NCI-H1930 (cell line): ENCODE measurements around the gene ANKRD33.

Experiments
- DNase-seq, 2 experiments: peaks; one replicate each; lab custom pipeline; 2025; lab: John Stamatoyannopoulos, UW

Gene ANKRD33

DNA sequence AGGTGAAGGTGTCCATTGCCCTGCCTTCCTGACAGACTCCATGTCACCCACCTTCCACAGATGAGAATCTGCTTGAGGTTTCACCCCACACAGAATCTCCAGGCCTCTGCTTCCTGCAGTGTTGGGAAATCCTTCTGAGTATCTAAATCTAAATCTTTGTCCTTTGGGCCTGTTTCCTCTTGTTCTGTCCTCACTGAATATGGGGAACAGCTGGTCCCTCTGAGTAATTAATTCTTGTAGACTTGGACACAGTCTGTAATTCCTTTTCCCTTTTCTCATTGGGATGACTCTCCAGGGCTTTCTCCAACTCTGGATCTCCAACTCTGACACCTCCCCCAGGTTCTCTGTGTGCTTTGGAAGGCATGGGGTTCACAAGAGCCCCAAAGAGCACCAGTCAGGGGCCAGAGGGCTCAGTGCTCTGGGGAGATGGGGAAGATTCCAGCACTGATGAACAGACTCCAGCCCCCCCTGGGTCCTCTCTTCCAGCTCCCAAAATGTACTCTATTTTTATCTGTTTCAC is 17.1 kb downstream of the ANKRD33 start:
- no peak for DNase-seq

DNA sequence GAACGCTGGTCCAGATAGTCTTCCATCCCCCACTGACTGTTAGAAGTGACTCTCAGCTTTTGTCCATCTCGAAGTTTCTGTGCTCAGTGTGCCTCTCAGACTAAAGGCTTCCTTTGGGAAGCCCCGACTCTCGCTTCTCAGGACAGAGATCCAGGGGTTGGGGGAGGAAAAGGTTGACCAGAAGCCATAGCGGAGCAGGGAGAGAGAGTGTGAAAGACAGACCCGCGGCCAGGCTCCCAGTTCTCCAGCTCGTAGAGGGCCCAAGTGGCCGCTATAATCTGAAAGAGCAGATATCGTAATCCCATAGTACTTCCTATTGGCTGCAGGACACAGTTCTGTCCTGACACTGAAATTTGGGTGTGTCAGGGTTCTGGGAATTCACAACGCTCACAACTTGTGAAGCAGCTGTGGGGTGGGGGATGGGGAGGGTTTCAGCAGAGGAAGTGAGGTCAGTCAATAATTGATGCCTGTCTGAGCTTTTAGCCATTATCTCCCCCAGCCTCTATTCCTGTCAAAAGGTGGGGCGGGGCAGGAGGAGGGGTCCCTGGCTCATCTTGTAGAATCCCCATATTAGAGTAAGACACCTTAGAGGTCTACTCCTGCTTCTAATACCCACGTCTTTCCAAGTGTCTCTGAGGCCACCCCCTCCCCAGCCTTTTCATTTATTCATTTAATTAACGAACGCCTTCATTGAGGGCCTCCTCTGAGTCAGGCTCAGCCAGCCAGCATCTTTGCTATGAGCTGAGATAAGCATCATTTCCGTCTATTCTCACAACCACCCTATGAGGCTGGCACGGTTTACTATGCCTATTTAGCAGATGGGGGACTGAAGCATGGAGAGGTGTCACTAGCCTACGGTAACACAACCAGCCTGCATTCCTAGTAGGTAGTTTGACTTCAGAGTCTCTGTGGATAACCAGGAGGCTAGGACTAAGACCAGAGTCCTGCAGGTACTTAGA is 17.8 kb downstream of the ANKRD33 start:
- no peak for DNase-seq

DNA sequence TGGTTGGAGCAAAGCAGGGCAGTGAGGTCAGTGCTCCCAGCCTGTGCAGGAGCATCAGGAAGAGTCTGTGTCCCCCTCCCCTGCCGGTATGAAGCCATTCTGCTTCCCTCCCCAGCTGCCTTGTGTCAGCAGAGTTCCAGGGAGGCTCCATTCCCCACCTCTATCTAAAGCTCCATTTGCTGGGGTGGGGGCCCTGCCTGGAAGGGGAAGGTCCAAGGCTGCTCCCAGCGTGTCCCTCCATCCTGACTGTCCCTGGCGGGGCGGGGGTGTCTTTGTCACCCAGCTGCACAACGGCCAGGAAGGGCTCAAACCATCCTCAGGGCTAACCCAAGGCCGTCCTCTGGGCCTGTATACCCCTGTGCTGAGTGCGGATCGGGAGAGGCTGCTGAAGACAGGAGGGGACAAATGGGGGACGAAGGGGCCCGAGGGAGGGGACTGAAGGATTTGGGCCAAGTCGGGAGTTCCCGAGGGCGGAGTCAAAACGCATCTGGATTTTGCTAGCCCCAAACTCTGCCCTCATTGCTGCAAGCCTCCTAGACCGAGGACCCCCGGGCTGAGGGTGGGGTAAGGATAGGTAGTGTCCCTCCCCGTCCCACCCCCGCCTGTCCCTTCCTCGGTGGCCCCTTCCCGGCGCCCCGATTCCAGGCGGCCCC is 18.7 kb downstream of the ANKRD33 start:
- DNase-seq, result no peak

DNA sequence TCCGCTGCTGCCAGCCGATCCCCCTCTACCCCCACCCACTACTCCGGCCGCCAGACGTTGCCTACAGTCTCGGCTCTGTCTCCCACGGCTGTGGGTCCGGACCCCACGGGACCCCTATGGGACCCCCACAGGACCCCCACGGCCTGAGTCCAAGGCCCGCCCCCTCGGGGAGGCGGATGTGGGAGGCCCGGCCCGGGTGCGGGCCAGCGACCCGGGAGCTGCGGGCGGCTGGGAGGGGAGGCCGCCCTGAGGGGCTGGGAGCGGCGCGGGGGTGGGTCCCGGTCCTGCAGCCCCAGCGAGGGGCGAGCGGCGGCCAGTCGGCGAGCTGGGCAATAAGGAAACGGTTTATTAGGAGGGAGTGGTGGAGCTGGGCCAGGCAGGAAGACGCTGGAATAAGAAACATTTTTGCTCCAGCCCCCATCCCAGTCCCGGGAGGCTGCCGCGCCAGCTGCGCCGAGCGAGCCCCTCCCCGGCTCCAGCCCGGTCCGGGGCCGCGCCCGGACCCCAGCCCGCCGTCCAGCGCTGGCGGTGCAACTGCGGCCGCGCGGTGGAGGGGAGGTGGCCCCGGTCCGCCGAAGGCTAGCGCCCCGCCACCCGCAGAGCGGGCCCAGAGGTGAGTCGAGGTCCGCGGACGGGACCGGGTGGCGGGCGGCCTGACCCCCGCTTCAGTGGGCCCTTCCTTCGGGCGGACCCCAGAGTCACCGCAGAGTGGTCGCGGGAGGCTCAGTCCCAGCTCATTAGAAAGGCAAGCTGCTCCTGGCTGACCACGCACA is 19.4 kb downstream of the ANKRD33 start, which contains the start of gene ACVRL1:
Gene ACVRL1, plus strand, starts transcription at position 422 of the 773 bp plus-strand sequence. CDS start 4,971 bp downstream, outside the sequence.
- DNase-seq, result no peak

DNA sequence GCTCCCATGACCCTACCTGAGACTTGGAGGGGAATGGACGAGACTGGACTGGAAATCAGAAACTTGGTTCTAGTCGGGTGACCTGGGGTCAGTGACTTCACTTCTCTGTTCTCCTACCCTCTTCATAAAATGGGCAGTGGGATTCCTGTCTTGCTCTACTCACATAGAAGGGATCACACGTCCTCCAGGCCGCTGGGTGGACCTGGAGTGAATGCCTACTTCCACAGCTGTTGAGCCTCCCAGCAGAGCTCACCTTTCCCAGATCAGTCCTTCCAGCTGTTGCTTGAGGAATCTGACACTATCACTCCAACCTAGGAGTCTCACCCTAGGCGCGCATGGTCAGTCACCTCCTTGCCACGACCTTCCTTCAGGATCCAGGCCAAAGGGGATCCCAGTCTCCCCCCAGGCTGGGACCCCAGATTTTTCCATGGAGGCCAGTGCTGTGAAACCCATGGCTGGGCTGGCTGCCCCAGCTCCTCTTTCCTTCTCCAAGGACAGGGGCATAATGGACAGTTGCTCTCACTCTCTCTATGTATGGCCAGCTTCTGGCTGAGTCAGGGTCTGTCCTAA is 20.0 kb downstream of the ANKRD33 start:
- DNase-seq, result no peak

DNA sequence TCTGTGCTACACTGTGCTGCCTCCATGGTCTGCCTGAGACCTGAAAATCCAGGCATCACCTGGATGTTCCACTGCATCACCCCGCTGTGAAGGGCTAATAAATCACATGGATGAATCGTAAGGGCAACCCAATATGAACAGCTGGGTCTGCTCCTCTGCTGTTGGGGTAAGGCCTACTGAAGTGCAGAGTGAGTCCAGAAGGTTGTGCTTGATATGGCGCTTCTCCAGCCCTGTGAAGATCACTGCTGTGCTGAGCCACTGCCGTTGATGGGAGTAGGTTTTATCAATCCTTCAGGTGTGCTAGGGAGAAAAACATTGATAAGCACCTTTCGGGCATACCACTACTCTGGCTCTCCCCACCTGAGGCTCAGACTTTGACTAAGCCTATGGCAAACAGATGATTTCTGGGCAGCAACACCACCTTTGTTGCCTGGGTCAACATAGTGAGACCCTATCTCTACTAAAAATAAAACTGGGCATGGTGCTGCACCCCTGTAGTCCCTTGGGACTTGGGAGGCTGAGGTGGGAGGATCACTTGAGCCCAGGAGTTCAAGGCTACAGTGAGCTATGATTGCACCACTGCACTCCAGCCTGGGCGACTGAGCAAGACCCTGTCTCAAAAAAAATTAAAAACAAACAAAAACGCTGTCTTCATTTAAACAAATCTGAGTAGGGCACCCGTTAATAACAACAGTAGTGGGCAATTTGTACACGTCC is 21.1 kb downstream of the ANKRD33 start:
- DNase-seq, result no peak

DNA sequence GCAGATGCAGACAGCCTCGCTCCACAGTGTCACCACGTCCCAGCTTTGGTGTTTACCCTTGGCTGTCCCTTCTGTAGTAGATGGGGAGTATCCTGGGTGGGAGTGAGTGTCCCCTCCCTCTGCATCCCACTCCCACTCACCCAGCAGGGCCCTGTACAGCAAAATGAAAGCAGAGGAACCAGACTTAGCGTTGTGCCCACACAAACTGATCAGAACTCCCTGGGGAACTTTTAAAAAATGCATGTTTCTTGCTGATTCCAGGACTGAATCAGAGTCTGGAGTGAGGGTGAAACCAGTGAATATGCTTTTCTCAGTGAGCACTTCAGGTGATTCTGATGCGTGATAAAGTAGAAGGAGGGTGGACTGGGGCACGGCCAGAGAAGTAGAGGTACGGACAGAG is 22.3 kb downstream of the ANKRD33 start:
- DNase-seq, result no peak

DNA sequence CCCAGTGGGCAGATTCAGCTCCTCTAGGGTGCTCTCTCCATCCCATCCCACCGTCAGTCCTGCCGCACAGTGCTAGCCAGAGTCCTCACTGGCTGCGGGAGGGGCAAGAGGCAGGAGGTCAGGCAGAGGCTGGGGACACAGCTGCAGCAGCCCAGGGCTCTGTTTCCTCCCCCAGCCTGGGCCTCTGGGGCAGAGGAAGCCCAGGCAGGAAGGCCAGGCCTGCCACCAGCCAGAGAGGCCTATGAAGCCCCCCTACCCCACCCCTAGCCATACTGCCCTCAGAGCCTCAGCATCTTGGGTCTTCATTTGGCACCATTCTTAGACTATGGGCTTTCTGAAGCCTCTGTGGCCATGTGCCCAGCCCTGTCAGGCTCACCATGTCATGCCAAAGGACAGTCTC is 22.8 kb downstream of the ANKRD33 start:
- DNase-seq, result no peak

DNA sequence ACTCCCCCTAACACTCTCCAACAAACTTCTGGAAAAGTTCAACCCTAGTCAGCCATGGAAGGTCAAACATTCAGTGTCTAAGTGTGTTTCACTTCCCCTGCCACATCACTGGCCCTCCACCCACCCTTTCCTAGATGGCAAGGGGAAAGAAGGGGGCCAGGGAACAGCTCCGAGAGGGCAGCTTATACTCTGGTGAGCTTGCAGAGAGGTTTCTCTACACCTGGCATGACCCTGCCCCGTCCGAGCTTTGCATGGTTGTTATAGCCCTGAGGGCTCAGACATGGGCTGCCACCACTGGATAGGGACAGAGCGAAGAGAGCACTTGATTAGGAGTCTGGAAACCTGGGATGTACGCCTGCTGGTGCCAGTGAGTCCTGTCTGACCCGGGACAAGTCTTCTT is 23.4 kb downstream of the ANKRD33 start:
- DNase-seq, result no peak

DNA sequence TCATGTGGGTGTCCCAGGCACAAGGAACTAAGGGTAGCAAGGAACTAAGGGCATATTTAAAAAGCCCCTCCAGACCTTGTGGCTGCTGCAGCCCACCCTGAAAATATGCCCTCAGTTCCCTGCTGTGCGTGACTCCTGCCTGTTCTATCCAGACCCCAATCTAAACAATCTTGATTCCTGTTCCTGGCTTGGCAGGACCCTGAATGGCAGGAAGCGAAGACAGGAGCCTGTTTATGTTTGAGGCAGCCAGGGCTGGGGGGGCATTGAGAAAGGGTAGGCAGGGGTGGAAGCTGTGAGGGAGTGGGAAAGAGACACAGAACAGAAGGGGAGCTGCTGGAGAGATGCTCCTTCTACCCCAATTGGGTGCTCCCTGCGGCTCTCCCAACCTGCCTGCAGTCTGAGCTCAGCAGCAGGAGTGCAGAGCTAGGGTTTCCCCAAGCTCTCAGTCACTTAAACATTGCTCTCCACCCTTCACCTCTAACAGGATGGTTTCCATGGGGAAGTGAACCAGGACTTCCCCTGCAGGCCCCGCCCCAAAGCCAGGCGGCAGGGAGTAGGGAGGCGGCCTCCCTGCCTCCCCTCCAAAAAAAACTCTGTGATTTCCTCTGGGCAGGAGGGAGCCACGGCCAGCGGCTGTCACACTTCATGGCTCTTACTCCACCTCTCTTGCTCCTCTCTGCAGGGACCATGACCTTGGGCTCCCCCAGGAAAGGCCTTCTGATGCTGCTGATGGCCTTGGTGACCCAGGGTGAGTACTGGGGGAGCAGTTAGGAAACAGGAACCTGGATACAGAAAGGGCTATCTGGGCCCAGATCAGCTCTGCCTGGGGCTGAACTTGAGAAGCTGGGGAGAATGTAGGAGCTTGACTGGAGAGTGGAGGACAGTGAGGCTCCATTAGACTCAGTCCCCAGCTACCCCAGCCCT is 24.1 kb downstream of the ANKRD33 start:
- DNase-seq, result no peak

DNA sequence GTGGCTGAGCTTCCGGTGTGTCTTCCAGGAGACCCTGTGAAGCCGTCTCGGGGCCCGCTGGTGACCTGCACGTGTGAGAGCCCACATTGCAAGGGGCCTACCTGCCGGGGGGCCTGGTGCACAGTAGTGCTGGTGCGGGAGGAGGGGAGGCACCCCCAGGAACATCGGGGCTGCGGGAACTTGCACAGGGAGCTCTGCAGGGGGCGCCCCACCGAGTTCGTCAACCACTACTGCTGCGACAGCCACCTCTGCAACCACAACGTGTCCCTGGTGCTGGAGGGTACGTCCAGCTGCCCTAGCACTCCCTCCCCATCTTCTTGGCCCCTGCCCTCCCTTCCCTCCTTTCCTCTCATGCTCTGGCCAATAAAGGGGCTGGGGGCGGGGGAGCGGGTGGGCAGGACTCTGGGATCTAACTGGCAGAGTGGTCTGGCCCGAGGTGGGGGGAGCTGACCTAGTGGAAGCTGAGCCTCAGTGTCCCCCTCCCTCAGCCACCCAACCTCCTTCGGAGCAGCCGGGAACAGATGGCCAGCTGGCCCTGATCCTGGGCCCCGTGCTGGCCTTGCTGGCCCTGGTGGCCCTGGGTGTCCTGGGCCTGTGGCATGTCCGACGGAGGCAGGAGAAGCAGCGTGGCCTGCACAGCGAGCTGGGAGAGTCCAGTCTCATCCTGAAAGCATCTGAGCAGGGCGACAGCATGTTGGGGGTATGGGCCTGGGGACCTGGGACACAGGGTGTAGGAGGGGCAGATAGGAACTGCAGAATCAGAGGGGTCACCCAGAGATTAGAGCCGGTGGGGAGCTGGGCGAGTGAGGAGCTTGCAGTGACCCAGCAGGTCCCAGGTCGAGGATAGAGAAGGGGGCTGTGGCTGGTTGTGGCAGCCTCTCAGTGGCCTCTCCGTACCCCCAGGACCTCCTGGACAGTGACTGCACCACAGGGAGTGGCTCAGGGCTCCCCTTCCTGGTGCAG is 25.4 kb downstream of the ANKRD33 start:
- DNase-seq, result no peak

DNA sequence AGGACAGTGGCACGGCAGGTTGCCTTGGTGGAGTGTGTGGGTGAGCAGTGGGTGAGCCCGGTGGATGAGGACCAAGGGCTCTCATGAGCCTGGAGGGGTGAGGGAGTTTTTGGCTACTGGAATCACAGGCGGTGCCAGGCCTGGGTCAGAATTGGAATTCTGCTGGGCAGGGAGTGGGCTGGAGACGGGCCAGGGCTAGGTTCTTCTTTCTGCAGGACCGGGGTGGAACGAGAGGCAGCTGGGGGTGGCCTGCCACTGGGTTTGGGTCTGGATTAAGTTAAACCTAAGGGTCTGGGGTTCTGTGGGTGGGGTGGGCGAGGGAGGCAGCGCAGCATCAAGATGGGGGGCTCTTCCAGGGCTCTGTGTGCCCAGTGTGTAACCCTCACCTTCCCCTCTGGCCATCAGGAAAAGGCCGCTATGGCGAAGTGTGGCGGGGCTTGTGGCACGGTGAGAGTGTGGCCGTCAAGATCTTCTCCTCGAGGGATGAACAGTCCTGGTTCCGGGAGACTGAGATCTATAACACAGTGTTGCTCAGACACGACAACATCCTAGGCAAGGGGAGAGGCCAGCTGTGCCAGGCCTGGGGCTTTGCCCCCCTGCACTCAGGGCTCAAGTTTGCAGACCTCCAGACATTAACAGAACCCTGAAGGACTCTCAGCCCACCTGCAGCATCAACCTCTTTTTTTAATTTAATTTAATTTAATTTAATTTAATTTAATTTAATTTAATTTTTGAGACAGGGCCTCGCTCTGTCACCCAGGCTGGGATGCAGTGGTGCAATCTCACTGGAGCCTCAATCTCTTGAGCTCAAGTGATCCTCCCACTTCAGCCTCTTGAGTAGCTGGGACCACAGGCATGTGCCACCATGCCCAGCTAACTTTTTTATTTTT is 26.4 kb downstream of the ANKRD33 start:
- no peak for DNase-seq

DNA sequence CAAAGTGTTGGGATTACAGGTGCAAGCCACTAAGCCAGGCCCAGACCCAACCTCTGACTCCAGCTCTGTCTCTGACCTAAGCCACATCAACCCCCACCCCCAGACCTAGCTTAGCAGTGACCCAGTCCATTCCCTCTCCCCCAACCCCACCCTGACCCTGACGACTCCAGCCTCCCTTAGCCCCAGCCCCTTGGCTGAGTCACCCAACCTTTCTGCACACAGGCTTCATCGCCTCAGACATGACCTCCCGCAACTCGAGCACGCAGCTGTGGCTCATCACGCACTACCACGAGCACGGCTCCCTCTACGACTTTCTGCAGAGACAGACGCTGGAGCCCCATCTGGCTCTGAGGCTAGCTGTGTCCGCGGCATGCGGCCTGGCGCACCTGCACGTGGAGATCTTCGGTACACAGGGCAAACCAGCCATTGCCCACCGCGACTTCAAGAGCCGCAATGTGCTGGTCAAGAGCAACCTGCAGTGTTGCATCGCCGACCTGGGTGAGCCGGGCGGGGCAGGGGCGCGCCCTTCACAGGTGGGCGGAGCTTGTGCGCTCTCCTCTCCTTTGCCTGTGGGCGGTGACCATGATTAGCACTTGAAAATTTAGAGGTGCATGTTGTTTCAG is 27.2 kb downstream of the ANKRD33 start:
- no peak for DNase-seq

DNA sequence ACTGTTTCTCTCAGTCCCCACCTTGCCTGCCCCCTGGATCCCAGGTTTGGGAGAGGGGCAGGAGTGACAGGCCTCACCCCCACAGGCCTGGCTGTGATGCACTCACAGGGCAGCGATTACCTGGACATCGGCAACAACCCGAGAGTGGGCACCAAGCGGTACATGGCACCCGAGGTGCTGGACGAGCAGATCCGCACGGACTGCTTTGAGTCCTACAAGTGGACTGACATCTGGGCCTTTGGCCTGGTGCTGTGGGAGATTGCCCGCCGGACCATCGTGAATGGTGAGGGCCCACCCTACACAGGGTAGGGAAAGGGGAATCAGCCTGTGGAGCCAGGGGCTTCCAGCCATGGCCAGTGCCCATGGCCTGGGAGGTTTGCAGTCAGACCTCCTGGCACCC is 28.0 kb downstream of the ANKRD33 start:
- DNase-seq, result no peak

DNA sequence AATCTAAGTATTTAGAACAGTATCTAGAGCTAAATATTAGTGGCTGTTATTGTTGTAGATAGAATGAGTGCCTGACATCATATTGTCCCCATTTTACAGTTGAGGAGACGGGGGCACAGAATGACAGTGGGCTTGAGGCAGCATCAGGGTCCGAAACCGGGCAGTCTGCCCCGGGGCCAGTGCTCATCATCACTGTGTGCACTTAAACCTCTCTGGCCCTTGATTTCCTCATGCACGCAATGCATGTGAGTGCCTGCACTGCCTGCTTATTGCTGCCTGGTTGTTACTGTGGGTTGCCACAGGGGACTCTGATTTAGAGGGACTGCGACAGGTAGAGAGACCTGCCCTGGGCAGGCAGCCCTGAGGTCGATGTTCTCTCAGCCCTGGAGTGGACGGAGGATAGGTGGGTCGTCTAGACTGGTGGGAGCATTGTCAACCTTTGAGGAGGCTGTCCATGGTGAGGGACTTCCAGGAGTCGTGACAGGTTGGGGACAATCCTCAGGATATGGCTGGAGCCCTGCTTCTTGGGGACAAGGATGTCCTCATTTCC is 29.2 kb downstream of the ANKRD33 start:
- DNase-seq, result no peak

DNA sequence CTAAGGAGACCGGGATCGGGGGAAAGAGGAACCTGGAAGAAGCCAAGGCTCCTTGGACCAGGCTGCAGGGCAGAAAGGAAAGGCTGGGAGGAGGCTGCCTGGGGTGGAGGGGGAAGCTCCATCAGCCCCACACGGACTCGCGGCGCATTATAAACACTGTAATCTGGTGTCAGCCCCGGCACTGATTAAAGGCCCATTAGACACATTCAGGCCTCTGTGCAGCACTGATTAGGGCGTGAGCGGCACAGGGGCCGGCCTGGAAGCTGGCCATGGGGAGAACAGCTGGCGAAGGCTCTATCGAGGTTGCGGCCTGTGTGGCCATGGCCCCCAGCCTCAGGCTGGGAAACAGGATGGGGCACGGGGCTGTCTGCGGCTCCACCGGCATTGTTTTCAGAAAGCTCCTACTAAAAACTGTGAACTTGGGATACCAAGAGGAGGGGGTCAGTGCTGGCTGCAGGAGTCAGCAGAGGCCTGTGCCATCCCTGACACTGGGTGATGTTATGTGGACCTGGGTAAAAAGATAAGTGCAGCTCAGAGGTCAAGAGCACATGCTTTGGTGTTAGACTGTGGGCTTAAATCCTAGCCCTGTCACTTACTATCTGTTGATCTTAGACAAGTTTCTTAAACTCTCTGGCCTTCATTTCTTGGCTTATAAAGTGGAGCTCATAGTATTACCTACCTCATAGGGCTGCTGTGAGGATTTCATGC is 30.0 kb downstream of the ANKRD33 start:
- DNase-seq, result no peak
